Activated CD4-positive, CD25-positive, alpha-beta regulatory T cell treated with anti-CD3 and anti-CD28 coated beads, Interleukin-2, amount 50 U/mL, for 16 hours (primary cell): ENCODE results near the gene FSIP1.

Experiments
- DNase-seq: peaks from one replicate; pipeline ENCODE4 v3.0.0-alpha.2; 2020; ENCODE audit warnings: low read depth, low spot score

Gene FSIP1

GRCh38 chr15:39761006-39761405, 21.6 kb downstream of the FSIP1 start:
- DNase-seq: no peak

- no peak for DNase-seq
Observed at GRCh38 chr15:39756806-39757522, 25.7 kb downstream of the FSIP1 start.

- DNase-seq: no peak
Observed at GRCh38 chr15:39752991-39753390, 29.6 kb downstream of the FSIP1 start.

- no peak for DNase-seq
Observed at GRCh38 chr15:39752246-39752645, 30.4 kb downstream of the FSIP1 start.

- no peak for DNase-seq
Observed at GRCh38 chr15:39748276-39748675, 34.4 kb downstream of the FSIP1 start.

GRCh38 chr15:39747326-39747725, 35.3 kb downstream of the FSIP1 start:
- no peak for DNase-seq

- DNase-seq: no peak
Observed at GRCh38 chr15:39746714-39747276, 35.8 kb downstream of the FSIP1 start.

GRCh38 chr15:39746176-39746575, 36.5 kb downstream of the FSIP1 start:
- DNase-seq: no peak

GRCh38 chr15:39745415-39745814, 37.2 kb downstream of the FSIP1 start:
- DNase-seq: no peak

GRCh38 chr15:39744334-39745103, 38.1 kb downstream of the FSIP1 start:
- DNase-seq: no peak

GRCh38 chr15:39743611-39744010, 39.0 kb downstream of the FSIP1 start:
- no peak for DNase-seq

- no peak for DNase-seq
Observed at GRCh38 chr15:39741258-39741657, 41.4 kb downstream of the FSIP1 start.

- DNase-seq: no peak
Observed at GRCh38 chr15:39738998-39739397, 43.6 kb downstream of the FSIP1 start.

- no peak for DNase-seq
Observed at GRCh38 chr15:39737196-39737550, 45.5 kb downstream of the FSIP1 start.

- DNase-seq: no peak
Observed at GRCh38 chr15:39736412-39737195, 46.0 kb downstream of the FSIP1 start.

- DNase-seq: no peak
Observed at GRCh38 chr15:39735120-39735717, 47.4 kb downstream of the FSIP1 start.

GRCh38 chr15:39731266-39731665, 51.4 kb downstream of the FSIP1 start:
- DNase-seq: no peak

- DNase-seq: no peak
Observed at GRCh38 chr15:39730552-39730951, 52.1 kb downstream of the FSIP1 start.

- DNase-seq: no peak
Observed at GRCh38 chr15:39729500-39729899, 53.1 kb downstream of the FSIP1 start.

GRCh38 chr15:39728845-39729244, 53.8 kb downstream of the FSIP1 start:
- DNase-seq: no peak

GRCh38 chr15:39721893-39722292, 60.7 kb downstream of the FSIP1 start:
- no peak for DNase-seq
